Superior temporal gyrus (tissue), 1 donor: Measurements from ENCODE around the gene VAX1.

Experiments used
- DNase-seq: peaks from one replicate; pipeline ENCODE4 v3.0.0-alpha.2; 2016; ENCODE audit errors: extremely low spot score

Gene VAX1

DNA sequence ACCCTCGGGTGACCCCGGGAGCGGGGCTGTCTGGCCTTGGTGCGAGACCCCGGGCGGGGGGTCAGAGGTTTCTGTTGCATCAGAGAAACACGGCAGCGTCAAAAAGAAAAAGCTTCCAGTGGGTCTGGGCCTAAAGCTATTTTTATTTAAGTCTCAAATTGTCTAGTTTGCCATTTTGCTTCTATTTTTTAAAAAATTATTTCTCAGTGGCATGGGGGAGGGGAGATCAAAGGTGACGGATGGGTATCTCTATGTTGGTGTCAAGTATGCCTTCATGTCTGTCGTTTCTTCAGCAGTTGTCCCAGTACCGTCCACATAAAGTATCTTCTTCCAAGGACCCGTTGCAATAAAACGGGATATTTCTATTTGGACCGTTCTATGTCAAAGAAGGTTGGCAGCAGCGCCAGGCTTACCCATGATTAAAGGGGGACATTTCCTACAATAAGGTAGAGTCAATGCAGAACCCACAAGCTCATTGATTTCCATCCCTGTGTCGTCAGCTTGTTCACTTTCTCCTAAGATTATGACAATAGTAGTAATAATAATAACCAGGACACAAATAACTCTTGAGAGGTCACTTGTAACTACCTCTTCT lies 26.0 kb upstream of the VAX1 start:
- no peak for DNase-seq

DNA sequence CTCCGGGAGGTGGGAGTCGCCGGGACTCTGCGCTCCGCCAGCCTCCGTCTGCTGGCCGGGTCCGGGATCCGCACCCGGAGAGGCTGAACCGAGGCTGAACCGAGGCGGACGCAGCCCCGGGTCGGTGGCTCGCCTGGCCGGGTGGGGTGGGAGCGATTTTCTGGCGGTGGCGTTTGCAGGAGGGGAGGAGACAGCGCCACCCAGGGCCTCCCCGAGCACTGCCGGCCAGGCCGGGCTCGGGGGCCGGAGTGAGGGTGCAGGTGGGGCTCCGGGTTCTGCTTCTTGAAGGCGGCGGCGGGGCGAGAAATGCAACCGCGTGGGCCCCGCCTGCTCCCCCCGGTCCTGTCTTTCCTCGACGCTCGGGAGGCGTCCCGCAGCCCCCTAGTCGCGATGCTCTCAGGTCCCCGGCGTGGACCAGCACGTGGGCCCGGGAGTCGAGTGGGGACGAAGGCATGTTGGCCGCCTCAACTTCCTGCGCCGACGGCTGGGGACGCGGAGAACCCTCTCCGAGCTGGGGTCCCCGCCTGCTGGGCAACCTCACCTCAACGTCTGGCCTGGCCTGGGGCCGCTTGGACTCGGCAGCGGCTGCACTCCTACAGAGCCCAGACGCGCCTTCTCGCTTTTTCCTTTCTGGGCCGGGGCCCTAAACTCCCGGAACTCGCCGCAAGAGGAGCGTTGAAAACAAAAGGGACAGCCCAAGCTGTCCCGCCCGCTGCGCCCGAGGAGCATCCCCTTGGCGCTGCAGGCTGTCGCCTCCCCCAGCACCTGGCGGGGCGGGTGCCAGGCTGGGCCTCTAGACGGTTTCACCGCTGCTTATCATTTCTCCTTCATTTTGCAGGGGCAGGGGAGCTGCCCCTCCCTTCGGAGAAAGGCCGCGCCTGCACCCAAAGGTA lies 25.2 kb upstream of the VAX1 start:
- no peak for DNase-seq

DNA sequence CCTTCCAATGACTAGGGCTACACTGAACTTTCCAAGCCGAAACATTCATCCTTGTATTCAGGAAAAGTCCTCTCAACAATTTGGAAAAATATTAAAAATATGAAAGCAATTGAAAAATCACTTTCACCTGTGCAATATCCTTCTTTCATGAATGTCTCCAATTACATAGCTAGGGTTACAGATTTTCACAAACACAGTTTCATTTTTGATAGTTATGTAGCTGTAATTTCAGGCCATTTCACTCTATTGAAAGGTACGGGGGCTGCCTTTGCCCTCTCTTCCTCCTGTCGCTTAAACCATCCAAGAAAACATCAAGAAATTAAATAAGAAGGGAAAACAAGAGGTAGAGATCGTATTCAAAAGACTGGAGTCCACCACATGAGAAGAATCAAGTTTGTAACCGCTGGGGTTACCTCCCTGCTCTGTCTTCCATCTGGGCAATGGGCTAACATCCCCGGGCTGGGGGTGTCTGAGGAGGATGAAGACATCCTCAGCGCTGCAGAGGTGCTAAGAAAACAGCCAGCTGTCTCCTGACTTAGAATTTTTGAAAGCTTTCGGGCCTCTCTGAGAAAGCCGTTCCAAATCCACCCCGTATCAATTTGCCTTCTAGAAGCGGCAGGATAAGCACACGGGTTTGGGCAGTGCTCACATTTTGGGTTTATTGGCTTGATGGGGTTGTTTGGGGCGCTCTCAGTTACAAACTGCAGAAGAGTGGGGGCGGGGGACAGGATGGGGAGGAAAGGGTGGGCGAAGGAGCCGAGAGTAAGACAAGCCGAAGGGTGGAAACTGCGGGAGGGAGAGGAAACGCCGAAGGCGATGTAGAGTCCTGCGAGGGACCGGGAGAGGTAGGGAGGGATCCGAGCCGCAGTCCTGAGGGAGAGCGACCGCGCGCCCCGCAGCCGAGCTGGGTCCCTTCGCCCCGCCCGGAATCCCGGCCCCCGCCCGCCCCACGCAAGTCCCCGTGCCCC lies 24.3 kb upstream of the VAX1 start:
- peak; percentile 13 for DNase-seq

DNA sequence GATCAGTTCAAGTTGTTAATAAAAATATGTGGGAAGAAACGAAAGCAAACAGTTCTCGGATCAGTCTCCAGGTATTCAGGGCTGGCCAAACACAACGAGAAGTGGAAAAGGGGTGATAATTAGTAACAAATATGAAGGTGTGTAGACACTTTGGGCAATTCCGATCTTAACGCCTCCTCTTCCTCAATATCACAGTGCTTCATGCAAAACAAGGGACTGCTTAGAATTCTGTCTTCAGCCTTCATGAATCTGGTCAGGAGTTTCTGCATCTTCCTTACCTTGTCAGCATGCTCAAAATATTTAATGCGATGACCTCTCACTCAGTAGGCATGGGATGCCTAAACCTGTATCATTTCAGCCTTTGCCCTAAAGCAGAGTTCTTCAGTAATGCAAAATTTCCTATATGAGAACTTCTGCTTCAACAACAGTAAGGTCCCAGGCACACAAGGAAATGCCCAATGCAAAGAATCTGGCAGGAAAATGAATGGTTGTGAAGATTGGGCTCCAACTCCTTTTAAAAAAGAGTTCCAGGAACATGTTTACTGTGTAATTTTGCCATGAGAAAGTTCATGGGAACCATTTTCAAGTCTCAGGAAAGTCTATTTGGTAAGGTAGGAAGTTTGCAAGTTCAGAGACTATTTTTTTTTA lies 23.4 kb upstream of the VAX1 start:
- no peak for DNase-seq

DNA sequence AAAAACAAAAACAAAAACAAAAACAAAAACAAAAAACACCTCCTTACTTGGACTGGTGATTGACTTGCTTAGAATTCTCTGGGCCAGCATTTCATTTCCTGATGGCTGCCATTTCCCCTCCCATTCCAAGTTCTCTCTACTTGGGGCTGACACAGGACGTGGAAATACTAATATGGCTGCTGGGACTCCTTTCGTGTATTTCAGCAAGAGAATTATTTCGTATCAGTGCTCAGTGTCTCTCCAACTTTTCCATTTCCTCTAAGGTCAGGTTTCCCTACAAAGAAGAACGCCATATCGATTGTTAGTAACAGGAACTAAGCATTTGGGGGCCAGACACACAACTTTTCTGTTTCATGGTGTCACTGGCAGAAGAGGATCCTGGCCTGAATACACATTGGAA lies 22.5 kb upstream of the VAX1 start:
- no peak for DNase-seq

DNA sequence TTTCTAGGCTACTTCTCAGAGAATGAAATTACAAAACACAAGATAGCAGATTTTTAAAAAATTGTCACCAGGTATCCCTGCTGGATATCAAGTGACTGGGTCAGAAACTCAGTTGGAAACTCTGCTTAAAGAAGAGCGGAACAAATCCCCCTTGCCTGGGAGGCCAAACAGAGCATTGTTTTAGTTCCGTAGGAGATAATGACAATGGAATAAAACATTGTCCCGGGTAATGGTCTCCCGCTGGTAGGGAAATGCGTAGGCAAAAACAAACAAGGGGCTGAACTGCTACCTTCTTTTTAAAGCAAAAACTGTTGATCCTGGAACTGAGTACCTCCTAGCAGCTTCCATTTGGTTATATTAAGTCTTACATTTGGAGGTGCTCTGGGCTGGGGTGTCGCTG lies 21.3 kb upstream of the VAX1 start:
- DNase-seq, result no peak

DNA sequence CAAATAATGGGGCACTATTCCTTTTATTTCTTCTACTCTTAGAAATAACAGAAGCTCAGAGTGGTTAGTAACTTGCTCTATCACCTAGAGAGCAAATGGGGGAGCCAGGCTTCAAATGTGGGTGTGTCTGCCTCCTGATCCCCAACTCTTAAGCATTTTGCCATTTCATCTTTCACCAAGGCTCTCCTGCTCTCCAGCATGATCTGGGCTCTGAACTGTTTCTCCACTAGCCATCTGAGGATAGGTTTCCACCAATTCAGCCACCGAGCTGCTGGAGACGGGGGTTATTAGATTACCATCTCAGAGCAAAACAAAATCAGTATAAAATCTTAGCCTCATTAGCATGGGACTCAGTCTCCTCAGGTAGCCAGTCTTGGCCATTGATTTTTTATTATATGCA lies 20.2 kb upstream of the VAX1 start:
- no peak for DNase-seq

DNA sequence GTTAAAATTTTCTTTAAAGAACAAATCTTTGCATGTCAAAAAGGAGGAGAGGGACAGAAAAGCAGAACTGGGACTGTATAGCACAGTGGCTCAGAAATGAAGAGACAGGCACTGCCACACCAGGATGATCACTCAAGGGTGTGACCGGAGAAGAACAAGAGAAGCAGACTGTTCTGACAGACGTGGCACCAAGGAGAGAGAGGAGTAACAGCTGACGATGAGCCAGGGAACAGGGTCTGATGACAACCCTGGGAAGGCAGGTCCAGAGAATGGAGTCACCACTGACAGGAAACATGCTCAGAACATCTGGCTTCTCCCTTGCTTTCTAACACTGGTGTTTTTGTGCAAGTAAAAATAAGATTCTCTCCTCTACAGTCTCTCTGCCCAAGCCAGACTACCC lies 14.6 kb upstream of the VAX1 start:
- DNase-seq, result no peak

DNA sequence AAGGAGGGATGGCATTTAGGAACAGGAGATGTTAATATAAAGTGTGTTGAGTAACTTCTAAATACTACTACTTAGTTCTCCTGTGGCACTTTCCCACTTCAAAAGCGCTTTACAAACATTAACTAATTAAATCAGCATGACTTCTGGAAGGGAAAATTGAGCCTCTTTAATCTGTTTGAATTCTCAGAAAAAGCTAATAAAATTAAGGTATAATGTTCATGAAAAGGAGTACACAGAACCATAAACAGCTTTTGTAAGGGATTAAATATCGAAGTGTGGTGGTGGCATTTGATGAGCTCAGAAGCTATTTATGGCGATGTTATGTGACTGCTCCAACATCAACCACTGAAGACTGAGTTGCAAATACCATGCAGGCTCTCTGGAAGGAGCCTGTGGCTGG lies 10.2 kb upstream of the VAX1 start:
- no peak for DNase-seq

DNA sequence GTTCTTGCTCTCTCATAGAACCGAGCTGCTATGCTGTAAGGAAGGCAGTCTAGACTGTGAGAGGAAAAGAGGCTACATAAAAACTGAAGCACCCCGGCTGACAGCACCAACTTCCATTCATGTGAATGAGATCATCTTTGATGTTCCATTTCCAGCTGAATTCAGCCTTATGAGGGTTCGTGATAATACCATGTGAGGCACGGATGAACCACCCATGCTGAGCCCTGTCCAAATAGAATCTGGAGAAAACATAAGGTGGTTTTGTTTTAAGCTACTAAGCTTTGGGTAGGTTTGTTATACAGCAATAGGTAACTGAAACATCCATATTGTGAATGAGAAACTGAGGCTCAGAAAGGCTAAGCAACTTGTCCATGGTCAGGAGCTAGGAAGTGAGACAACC lies 6.9 kb upstream of the VAX1 start:
- no peak for DNase-seq

DNA sequence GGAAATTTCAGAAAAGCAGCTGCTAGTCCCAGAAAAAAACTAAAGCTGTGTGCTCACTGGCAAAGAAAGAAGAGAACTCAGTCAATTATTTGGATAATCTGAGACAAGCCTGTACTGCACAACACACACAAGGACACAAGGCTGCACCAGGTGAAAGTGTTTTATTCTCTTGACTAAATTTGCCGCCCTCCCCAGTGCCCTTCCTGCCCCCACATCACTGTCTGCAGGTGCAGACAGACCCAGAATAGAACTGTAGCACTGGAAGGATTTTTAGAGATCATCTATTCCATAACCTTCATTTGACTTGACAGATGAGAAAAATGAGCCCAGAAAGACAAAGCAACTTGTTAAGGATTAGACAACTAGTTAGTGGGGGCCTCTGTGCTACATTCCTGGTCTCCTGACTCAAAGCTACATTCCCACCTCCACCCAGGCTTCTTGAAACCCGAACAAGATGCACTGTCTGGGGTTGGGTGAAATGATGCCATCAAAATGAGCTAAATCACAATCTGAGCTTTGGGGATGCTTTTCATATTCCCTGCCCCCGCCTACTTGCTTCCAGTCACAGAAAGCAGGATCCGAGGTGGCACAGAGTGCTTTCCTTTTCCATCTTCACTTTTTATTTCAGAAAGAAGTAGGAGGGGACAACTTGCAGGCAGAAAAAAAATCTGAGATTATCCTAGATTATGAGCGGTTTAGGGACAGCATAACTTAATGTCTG lies 5.2 kb upstream of the VAX1 start:
- no peak for DNase-seq

DNA sequence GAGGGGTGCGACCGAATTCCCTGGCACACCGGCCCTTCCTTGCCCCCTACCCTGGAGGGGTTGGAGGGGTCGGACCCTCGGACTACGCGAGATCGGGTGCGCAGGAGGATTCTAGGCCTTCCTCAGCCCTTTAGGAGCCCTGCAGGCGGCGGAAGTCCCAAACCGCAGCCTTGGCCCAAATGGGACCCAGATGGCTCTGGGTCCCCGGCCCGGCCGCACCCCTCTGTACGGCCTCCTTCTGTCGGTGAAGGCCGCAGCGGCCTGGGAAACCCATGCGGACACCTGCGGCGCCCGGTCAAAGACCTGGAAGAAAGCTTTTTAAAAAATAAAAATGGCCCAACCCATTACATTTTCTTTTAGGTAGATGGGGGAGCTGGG lies 2.4 kb upstream of the VAX1 start:
- no peak for DNase-seq

DNA sequence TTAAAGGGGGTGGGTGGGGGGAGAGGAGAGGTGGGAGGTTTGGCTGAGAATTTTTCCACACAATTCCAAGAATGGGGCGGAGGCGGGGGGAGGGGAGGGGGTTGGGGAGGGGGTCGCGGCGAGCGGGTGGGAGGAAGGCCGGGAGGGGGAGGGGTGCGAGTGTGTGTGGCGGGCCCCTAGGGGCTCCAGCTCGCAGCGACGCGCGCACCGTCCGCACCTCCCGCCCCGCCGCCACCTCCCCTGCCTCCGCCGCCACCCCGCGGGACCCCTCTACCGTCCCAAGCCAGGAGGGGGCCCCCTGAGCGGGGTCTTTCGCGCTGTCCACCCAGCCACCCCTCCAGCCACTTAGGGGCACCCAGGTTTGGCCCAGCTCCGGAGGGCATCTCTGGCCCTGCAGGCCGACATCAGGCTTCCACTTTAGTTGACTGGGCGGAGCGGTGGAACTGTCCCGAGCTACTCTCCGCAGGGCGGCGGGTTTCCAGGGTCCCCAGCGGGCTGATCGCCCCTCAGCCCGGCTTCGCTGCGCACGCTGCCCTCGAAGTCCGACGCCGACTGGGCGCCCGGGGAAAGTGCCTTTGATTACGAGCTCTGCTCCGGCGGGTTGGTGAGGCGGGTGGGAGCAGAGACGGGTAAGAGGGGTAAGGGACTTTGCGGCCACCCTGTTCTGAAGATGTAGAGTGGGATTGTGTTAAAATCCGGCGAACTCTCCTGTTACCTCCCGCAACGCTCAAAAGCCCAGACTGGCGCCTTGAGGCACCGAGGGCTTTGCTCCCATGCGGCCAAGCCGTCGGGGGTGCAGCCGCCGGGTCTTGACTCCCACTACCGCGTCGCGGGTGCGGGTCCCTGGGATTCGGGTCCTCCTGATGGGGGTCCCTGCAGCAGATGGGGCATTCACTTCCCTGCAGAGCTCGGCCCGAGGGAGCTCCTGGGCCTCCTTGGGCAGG lies 1.8 kb upstream of the VAX1 start:
- no peak for DNase-seq

DNA sequence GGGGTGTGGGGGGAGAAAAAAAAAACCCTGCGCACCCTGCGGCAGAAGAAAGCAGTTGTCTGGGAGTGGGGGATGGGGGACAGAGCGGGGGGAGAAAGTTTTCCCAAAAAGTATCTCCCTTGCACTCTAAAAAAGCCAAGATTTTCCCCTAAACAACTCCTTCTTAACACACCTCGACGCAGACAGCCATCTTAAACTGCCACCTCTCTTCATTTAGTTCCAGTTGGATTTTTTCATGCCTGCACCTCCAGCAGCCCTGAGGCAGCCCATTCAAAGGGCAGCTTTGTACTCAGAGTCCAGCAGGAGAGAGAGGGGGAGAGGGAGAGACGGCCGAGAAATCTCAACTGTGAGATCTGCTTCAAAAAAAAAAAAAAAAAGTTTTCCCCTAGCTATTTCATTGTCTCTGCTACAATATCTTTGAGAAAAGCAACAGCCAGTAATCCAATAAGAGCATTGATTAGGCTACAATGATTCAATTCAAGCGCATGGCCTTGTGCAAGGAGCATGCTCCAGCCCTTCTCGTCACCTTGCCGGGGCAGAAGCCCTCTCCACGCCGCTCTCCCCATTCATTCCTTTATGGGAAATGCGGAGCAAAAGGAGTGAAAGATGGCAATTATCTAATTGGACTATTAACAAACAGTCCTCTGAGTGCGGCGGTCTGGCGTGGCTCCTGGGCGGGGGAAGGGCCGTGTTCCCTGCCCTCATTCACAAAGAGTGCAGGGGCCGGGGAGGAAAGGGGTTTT lies 939 bp upstream of the VAX1 start:
- DNase-seq, result no peak

DNA sequence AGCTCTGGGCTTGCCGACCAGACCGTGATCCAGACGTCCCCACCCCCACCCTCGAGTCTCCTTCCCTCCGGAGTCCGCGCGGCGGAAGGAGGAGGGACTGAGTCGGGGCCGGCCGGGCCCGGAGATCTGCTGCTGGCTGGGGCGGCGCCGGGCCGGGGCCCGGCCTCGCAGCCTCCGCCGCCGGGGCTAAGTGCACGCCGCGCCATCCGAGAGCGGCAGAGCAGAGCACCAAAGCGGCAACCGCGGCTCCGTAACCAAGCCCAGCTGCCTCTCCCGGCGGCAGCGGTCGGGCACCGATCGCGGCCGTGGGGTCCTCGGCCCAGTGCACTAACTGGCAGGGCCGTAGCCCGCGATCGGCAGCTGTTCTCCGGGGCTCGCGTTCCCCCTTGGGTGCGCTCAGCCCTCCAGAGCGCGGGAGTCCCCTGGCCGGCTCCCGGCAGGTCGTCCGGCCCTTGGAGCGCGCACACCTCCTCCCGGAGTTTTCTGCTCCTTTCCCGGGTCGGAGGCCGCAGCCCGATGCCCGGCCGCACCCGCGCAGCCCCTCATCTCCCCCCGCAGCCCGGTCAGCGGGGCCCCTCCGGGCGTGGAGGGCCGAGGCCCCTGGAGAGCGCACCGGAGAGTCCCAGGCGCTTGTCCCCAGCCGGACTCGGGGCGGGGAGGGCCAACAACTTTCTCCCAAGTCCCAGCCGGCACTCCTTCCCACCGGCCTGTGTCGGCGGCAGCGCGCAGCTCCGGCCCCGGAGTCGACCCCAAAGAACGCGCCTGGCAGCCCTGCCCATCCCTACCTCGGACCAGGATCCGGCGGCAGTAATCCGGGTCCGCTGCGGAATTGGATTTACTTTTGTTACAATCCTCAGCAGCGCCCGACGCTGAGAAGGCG lies 799 bp downstream of the VAX1 start:
- DNase-seq, result no peak

DNA sequence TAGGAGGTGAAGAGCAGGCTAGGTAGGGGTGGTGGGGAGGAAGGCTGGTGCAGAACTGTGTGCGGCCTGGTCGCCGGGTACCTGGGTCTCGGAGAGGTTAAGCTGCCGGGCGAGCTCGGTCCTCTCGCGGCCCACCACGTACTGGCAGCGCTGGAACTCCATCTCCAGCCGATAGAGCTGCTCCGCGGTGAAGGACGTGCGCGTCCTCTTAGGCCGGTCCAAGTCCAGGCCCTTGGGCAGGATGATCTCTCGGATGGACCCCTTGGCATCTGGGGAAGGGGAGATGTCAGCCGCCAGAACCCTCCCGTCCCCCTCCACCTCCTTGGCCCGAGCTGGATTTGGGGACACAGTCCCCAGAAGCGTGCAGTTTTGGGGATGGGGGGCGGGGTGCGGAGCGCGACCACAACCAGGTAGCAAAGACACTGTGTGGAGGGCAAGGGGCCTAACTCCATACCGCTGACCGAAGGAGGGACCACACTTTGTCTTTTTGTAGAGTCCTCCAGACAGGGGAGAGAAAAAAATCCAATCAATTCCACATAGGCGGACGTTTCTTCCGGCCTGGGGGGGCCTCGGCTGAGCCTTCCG lies 1.6 kb downstream of the VAX1 start:
- no peak for DNase-seq

DNA sequence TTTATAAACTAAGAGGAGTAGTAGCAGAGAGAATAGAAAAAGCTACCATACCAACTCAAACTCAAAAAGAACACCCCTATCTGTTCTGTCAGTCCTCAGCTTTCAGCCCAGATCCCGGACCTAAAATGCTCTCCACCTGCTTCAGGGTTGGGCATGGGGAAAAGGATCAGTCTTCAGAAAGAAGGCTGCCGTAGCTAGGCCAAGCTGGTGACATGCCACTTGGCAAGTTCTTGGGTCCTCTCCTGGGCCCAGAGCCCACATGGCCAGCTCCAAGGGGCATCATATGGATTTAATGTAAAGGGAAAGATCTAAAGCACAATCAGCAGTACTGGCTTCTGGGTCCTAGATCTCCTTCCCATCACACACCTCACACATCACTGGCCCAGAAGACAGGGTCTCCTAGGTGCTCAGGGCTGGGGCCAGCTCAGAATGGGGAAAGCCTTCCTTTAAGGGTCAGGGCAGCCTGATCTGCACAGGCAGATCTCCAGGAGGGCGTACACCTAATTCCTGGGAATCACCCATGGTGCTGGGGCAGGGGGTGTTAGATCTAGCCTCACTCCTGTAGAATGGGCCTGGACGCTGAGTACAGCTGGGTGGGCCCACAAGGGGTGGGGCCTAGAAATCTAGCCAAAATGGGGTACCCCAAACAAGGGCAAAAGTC lies 2.5 kb downstream of the VAX1 start:
- no peak for DNase-seq

DNA sequence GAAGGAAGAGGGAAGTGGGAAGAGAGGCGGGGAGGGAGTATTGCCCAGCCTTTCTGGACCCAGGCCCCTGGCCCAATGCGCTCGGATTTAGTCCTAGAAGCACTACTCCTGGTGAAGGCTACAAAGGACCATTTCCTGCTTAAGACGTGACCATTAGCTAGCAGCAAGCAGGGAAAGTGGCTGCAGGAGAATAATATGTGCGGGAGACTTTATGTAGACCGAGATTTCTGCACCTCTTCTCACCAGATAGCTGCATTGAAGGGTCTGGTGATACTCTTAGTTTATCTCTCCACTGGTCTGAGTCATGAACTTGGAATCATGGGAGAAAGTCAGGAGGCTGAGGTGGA lies 3.1 kb downstream of the VAX1 start:
- no peak for DNase-seq
